Effector CD8-positive, alpha-beta T cell (primary cell): Measurements from ENCODE around the gene EHBP1L1.

ENCODE experiments used
- DNase-seq: peaks from one replicate; lab custom pipeline; 2025; lab: John Stamatoyannopoulos, UW

Gene EHBP1L1

GRCh38 chr11:65546217-65546958, 29.5 kb upstream of the EHBP1L1 start:
- peak; percentile 98 for DNase-seq

GRCh38 chr11:65547446-65548125, 28.3 kb upstream of the EHBP1L1 start:
- DNase-seq, result no peak

DNA sequence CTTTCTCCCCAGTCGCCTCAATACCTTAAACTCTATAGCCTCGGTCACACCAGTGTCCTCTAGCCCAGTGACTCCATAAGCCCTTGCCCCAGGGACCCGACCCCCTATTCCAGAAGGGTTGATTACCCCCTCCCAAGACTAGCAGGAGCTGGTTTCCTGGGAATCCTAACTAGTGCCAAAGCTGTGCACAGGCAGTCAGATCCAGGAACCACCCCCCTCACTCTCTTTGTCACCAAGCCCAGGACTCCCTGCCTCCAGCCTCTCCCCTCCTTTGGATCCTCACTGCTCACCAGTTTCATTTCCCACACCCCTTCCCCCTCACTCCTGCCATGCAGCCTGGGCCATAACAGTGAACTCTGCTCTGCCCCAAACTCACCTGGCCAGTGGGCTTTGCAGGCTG, 27.5 kb upstream of the EHBP1L1 start:
- DNase-seq, result no peak

GRCh38 chr11:65549096-65549495, 26.8 kb upstream of the EHBP1L1 start:
- DNase-seq, result no peak

DNA sequence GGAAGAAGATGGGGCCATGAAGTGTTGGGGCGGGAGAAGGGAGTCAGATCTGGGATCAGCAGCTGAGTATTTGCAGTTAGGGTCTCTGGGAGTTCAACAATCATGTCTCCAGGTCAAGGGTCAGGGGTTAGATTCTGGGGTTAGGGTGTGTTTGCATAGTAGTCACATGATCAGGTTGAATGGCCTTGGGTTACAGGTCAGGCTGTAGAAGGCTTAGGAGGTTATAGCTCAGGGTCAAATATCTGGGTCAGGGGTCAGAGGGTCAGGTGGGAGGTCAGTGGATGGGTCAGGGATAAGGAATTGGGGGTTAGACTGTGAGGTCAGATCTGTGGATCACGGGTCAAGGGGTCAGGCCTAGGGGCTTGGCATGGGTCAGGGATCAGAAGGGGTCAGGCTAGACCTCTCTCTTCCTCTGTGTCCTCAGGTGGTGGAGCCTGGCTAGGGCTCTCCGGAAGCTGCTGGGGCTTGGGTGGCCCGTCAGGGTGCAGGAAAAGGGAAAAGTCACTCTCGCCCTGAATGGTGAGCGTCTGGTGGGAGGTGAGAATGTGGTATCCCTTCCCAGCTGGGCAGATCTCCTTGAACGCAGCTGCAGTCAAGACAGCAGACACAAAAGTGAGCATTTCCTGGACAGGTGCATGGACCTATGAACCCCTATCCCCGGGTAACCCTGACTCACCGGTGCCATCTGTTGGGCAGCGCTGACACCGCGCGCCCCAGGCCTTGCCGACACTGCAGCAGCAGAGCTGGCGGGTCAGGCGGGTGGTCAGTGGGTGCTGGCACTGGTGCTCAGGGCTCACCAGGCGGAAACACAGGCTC, 24.1 kb upstream of the EHBP1L1 start:
- DNase-seq, result peak; percentile 22

- DNase-seq, result no peak
Measured at GRCh38 chr11:65552388-65552951, 23.4 kb upstream of the EHBP1L1 start.

DNA sequence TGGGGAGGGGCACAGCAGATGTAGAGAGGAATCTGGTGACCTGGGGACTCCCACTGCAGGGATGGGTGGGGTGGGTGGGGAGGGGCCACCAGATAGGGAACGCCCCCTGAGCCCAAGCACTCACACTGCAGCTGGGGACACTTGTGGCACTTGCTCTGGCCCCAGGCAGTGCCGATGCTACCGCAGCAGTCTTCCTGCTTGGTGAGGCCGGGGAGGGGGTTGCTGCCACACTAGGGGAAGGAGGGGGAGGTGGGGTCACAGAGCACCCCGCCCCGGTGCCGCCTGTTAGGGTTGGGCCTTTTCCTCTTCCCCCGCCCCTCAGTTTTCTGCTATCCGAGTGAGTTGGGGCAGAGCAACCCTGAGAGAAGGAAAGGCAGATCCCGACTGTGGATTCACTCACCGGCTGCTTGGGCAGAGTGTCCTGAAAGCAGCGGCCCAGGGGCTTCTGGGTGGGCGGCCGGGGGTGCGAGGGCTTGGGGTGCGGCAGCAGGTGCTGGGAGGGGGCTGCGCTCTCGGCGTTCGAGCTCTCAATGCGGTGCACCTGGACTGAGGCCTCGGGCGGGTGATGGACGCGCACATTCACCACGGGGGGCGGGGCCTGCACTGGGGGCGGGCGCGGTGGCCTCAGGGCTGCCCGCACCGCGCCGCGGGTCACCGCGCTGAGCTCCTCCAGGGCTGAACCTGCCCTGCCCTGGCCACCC, 22.4 kb upstream of the EHBP1L1 start:
- peak; percentile 67 for DNase-seq

DNA sequence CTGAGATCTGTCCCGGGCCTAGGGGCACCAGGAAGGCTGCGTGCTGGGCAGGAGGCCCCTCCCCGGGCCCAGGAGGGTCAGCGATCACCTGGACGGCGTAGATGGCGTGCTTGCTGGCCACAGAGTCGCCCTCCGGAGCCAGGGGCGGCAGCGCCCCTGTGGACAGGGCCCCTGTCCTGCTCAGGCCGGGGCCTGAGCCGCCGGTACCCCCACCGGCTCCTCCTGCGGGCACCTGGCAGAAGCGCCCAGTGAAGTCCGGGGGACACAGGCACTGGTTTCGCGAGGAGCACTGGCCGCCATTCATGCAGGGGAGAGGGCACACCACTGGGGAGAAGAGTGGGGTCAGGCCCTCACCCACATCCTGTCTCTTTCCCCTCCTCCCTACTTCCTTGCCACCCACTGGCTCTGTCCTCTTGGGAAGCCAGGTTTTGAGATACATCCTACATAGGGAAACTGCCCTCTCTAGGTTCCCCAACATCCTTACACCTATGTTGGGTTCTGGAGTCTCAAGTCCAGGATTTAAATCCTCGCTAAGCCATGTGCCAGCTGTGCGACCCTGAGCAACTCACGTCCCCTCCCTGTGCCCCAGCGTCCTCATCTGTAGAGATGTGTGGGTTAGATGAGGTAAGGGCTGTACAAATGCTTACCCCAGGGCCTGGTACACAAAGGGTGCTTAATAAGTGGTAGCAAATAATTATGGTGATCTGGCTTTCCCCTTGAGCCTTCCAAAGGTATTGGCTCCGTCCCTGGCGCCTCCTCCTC, 21.6 kb upstream of the EHBP1L1 start:
- no peak for DNase-seq

GRCh38 chr11:65554842-65555430, 20.9 kb upstream of the EHBP1L1 start:
- no peak for DNase-seq

DNA sequence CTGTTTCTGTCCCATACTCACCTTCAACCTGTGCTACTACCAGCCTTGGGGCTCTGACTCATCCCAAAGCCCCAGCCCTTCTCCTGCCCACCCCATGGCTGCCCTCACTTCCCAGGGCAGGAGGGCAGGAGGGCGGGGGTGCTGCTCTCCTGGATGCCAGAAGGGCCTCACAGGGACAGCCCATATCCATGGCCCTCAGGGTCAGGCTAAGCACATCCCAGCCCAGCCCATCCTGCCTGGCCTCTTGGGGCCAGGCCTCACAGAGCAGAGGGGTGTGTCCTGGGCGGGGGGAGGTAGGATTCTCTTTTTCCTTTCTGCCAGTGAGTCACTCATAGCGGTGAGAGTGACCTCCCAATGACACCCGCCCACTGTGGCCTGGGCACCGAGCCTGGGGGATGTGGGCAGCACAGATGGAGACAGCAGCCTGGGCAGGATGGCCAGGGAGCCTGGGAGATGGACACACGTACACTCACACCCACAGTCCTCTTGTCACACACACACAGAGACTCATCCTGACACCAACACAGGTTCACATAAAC, 20.1 kb upstream of the EHBP1L1 start:
- no peak for DNase-seq

GRCh38 chr11:65556470-65557279, 19.2 kb upstream of the EHBP1L1 start:
- no peak for DNase-seq

- no peak for DNase-seq
Measured at GRCh38 chr11:65557280-65558001, 18.4 kb upstream of the EHBP1L1 start.

GRCh38 chr11:65558002-65558929, 17.6 kb upstream of the EHBP1L1 start, which contains the start of gene LTBP3:
Gene LTBP3 (minus strand): TSS chr11:65558359. CDS start chr11:65557959, 400 bp downstream.
- peak; percentile 23 for DNase-seq

GRCh38 chr11:65558930-65559509, 16.8 kb upstream of the EHBP1L1 start:
- DNase-seq, result no peak

GRCh38 chr11:65559535-65559934, 16.3 kb upstream of the EHBP1L1 start:
- DNase-seq, result no peak

DNA sequence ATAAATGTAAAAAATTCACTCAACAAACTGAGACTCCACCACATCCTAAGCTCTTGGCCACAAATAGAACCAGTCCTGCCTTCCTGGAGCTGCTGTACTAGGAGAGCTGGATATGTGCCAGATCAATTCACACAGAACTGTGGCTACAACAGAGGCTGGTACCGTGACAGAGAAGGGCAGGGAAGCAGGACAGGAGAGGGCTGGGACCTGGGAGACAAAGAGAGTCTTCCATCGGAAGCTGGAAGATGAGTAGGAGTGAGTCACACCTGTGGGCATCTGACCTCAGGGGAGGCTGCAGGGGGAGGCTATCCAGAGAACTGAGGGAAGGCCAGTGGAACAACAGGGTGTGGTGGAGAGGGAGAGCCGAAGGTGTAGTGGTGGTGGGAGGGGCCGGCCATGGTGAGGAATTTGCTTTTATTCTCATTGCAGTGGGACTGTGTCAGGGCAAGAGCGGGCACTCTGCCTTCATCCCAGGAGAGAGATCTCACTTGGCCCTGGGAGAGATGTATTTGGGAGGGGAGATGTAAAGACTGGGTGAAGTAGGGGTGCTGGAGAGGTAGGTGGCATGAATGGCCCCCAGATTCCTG, 15.8 kb upstream of the EHBP1L1 start:
- no peak for DNase-seq
